Vagina (tissue), 2 donors: Measurements from ENCODE around the gene FGF19.

Experiments
- CTCF ChIP-seq, 3 experiments: fragments of 450-650 bp in 2 of 3; fragments of 200-600 bp in 1 of 3; sonication (generic) in 1 of 3; IDR thresholded peaks; one replicate each; pipeline ENCODE4 v1.5.1; 2017 to 2019; ENCODE audit warnings: antibody characterized with exemption in 3 of 3, mild to moderate bottlenecking in 2 of 3, moderate library complexity in 2 of 3
- POLR2A ChIP-seq, 2 donors: fragments of 450-650 bp; IDR thresholded peaks; one replicate each; pipeline ENCODE4 v1.6.1; 2017; ENCODE audit warnings: antibody characterized with exemption in 2 of 2, mild to moderate bottlenecking in 2 of 2, moderate library complexity in 2 of 2
- POLR2AphosphoS5 ChIP-seq, 2 donors: sonication (generic); formaldehyde crosslinking; IDR thresholded peaks; one replicate each; pipeline ENCODE4 v1.9.0; 2017; ENCODE audit warnings: antibody characterized with exemption in 2 of 2, mild to moderate bottlenecking in 2 of 2, low read depth in 1 of 2; ENCODE audit not compliant: insufficient read depth in 1 of 2

- no peak for TF ChIP-seq CTCF (IDR thresholded peaks at IDR 0.05)
- TF ChIP-seq POLR2A (IDR thresholded peaks at IDR 0.05): no peak
- TF ChIP-seq POLR2AphosphoS5 (IDR thresholded peaks at IDR 0.05; ENCODE audit: insufficient read depth in 1 of 2, low read depth in 1 of 2): no peak
Measured at GRCh38 chr11:69718912-69719311, 15.1 kb upstream of the FGF19 start.
